GM19043 (cell line): ENCODE measurements around the gene RTRAF.

Source experiments
- ATAC-seq: cut with Tn5 transposase; IDR thresholded peaks from one replicate; pipeline ENCODE4 v1.9.1; 2021; ENCODE audit warnings: low read depth; ENCODE audit not compliant: unreplicated experiment

RTRAF gene

DNA sequence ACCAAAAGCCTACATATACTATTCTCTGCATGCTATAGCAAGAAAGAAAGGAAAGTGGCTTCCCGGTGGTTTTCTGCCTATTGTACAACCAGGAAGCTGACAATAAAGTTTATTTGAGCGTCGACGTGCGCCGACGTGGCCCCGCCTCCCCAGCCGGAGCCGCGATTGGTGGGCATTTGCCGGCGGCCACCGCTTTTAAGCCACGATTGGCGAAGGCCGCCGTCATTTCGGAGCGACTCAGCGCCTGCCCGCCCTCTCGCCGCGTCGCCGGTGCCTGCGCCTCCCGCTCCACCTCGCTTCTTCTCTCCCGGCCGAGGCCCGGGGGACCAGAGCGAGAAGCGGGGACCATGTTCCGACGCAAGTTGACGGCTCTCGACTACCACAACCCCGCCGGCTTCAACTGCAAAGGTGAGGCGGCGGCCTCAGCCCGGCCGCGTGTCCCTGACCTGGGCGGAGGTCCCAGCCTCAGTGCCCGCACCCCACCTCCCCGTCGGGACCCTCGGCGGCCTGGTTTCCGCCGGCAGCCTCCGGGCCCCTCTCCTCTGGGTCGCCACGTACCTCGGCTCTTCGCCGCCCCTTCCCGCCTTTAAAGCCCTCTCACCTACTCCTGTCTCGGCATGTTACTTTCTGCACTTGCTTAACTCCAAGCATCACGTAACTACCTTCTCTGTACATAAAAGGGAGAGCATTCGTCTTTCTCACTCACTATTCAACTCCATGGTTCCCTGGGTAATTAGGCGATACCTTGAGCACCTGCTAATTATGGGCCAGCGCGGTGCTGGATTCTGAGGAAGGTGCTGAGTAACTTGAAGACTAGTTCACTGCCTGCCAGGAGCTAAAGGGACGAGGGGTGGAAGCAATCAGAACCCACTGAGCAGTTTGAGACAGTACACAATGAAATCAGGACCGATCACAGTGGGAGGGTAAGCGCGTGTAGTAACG, at the start of gene RTRAF:
TSS of gene RTRAF (plus strand) at position 254 of the 942 bp plus-strand sequence. CDS start at position 348, 94 bp downstream.
- ATAC-seq = peak; percentile 92

DNA sequence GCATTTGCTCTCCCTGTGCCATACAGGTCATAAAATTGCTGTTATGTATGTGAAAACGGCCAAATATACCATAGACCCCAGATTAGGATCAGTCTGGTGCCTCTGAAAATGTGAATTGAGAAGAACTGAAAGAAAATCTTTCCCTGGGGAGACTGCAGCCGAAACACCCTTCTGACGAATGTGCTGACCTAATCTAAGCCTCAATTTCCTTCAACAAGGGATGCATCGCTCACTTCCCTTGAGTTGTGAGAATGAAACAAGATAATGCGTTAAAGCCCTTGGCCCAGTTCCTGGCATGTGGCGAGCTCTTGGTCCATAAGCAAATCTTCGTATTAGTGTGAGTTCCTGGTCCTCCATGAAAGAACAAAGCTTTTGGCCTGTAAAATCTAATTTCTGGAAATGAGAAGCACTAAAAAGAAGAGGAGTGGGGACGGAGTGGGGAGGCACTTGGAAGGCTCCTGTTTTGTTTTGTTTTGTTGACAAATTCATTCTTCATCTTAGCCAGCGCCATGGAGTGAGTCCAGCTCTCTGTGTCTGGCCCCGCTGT, 49.5 kb upstream of the RTRAF start:
- ATAC-seq = no peak

GRCh38 chr14:51942971-51943370, 46.4 kb upstream of the RTRAF start:
- no peak for ATAC-seq

DNA sequence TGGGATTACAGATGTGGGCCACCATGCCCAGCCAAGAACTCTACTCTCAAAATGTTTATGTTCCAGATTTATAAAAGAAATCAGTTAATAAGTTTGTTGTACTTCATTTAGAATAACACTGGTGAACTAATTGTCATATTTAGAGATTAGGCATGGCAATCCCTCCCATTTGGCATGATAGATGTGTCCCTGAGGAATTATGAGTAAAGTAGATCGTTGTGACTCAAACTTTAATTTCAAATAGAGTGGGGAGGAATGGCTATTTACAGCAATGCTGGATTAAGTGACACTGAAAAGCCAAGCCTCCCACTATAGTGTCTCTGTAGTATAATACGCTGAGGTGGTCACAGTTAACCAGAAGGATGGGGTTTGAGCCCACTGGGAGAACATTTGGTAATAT, 39.3 kb upstream of the RTRAF start:
- ATAC-seq = no peak

- no peak for ATAC-seq
These were observed 37.7 kb upstream of the RTRAF start for GRCh38 chr14:51951656-51952055.

DNA sequence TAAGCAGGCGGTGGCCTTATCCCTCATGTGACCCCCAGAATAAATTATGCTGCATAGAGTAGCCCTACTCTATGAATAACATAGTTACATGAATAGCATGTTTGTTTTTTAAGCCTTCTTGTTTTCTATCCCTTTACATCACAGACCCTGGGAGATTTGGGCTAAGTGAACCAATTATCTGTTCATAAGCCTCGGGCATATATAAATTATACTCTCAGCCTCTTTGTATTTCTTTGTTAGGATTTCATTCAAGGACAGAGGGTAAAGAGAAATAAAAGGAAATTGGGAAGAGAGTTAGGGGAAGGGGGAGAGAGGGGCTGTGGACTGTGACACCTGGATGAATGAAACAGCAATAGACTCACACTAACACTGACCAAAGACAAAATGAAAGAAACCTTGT, 35.3 kb upstream of the RTRAF start:
- no peak for ATAC-seq

- no peak for ATAC-seq
These were observed 34.7 kb upstream of the RTRAF start for GRCh38 chr14:51954657-51955056.

GRCh38 chr14:51957950-51958349, 31.4 kb upstream of the RTRAF start:
- ATAC-seq = no peak

GRCh38 chr14:51959928-51960327, 29.4 kb upstream of the RTRAF start:
- no peak for ATAC-seq

- no peak for ATAC-seq
These were observed 28.5 kb upstream of the RTRAF start for GRCh38 chr14:51960866-51961265.

DNA sequence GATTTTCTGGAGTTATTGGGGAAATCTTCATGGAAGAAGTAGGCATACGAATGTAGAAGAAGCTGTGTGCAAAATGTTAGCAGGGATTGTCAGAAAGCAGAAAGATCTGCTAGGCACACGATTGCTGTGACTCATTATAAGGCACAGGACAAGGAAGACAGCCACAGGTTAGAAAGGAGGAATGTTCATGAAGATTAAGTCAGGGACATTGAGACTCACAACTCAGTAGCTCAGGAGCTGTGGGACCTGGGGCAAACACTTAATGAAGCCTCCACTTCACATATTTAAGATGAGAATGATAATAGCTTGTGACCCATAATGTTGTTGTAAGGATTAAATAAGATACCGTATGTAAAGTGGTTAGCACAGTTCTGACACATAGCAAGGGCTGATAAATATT, 26.6 kb upstream of the RTRAF start:
- ATAC-seq = no peak

DNA sequence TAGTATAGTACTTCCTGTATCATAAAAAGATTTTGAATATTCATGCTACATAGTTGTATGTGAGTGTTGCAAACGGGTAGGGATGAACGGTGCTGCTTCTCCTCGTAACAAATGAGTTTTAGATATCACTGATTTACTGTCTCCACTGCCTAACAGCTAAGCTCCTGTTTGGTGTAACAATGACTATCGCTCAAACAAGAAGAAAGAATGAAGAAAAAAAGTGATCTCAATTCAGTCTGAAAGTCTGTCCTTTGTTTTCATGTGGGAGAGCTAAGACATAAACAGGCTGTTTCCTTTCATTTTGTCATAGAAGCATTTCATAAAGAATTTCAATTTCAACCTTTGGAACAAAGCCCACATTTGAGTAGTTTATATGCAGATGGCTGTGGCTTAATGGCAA, 26.1 kb upstream of the RTRAF start:
- ATAC-seq = no peak

GRCh38 chr14:51967521-51967920, 21.8 kb upstream of the RTRAF start:
- ATAC-seq = no peak

DNA sequence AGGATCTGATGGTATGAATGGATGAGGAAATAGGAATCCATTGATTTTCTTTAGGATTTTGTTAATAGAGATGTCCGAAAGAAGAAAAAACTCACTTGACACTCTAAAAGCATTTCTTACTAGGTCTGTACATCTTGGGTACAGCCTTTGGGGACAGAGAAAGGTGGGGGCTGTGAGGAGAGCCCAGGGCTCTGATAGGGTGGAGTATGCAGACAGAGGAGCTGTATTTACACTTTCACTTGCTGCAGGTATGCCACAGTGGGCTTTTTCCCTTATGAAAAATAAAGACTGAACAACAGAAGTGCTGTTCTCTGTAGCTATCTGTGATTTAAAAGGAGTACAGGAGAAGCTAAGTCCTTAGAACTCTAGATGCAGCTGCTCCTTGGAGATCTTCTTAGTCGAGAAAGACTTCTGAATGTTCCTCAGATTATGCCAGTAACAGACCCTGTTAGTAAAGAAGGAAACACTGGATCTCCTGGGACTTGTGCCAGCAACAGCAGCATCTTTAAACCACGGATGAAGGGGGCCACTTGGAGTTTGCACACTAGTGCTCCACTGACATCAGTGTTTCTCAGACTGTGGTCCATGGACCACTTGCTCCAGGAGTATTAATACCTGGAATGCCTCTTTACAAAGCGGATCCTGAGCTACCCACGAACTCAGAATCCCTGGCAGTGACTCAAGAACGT, 19.4 kb upstream of the RTRAF start:
- no peak for ATAC-seq

DNA sequence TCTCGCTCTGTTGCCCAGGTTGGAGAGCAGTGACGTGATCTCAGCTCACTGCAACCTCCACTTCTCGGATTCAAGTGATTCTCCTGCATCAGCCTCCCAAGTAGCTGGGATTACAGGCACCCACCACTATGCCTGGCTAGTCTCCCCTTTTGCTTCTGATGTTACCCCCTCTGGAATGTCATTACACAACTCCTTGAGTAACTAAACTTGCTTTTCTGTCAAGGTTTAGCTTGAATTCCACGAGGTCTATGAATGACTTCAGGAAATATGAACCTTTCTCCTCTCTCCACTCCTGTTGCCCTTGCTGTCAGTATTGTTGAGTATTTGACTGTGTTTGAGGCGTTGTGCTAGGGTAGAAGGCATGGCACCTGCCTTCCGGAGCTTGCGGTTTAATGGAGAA, 16.8 kb upstream of the RTRAF start:
- ATAC-seq = no peak

DNA sequence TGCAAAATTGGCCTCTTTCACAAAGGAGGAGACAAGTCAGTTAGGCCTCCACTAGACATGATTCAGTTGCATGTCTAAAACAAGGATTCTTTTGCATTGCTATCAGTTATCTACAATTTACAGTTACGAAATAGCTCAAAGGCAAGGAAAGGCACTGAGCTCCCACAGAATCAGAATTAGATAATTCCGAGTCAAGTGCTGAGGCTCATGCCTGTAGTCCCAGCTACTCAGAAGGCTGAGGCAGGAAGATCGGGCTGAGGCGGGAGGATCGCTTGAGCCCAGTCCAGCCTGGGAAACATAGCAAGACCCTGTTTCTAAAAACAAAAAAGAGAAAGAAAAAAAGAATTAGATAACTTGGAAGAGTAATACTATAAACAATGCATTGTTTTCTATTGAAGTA, 12.3 kb upstream of the RTRAF start:
- ATAC-seq = no peak

DNA sequence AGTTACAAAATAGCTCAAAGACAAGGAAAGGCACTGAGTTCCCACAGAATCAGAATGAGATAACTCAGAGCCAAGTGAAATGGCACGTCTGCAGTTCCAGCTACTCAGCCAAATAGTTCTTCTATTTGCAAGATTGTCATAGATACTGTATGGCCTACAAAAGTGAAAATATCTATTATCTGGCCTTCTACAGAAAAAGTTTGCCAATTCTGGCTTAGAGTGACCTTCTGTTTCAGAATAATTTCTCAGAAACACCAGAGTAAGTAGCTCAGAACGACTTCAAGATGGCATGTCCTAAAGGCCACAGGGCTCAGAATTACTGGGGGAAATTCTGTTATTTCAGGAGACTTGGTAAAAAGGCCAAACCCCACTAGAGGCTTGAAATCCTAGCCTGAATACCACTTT, 10.7 kb upstream of the RTRAF start:
- no peak for ATAC-seq

- ATAC-seq = peak; percentile 67
These were observed 10.1 kb upstream of the RTRAF start for GRCh38 chr14:51979088-51979709.

DNA sequence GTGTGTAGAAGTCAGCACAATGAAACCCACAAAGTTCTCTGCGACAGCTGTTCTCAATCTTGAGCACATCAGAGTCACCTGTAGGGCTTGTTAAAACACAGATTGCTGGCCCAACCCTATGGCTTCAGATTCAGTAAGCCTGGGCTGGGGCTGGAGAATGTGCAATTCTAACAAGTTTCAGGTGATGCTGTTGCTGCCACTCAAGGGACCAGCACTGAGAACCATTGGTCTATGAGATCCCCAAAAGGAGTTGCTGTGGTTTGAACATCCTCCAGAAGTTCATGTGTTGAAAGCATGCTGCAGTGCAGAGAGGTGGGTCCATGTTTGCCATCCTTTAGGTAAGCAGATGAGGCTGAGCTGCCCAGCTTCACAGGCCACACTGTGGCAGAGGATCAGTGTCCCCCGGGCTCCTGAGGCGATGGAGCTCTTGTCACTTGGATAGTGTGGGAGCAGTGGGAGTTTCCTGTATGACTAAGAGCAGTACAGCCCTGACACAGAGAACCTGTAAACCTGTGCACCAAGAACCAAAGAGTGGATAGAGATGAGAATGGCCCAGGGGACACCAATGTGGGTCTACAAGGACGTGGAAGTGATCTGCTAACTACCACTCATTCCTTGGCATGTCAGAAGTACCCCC, 8.0 kb upstream of the RTRAF start:
- ATAC-seq = no peak

DNA sequence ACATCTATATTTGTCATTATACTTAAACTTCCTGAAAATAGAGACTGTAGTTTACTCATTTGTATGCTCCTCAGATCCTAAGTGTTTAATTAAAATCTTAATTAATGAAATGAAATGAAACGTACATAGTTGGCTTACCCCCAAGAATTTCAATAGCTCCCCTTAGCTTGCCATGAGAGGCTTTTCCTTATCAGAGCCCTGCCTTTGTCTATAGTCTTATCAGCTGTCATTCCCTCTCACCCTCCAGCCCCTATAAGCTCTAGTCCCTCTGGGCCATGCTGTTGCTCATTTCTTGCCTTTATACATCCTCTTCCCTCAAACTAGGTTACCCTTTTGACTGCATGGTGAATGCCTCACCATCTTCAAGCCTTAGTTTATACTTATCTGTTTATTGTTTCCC, 1.1 kb upstream of the RTRAF start:
- ATAC-seq = no peak

DNA sequence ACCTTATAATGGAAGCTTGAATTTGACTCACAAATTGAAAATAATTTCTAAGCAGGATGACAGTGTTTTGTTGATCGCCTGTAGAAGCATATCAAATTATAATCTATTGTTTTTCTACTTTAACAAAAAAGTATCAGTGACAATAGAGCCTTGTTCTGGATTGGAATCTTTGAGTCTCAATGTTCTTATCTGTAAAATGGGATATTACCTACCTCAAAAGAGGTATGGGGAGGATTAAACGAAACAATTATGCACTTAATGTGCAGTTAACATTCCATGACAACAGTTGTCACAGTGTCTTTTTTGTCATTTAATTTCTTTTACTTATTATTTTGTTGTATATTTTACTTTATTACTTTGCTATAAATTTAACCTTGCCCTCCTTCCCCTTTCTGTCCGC, 1.1 kb downstream of the RTRAF start:
- no peak for ATAC-seq
